NOMO-1 treated with DMSO at 0.1 percent for 48 hours (cell line): ENCODE results near the gene PFN1.

Source experiments
- DNase-seq: peaks from one replicate; lab custom pipeline; 2025; ENCODE audit not compliant: unreplicated experiment; lab: John Stamatoyannopoulos, UW

The PFN1 gene

DNA sequence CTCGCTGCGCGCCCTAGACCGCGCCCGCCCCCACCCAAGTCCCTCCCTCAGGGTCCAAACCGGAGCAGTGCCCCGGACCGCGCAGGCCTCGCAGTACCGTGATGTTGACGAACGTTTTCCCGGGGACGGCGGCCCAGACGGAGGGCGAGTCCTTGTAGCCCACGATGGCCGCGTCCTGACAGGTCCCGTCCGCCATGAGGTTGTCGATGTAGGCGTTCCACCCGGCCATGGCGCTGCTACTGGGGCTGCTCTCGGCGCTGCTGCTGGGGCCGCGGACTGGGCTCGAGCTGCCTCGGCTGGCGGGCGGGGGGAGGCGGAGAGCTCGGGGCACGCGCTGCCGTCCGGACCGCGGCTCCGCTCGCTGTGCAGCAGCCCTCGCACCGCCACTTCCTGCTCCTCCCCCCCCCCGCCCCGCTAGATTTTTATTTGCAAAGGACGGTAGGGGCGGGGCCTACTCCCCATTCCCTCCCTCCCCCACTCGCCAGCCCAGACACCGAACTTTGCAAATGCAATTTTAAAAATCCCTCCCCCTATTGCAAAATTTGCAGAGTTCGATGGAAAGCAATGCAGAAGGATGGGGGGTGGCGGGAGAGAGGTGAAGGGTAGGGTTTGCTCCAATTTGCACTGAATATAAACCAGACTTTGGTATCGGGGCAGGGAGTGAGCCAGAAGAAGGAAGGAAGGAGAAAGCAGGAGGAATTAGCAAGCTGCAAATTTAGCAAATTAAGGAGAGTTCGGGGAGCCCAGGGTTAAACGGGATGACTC, at the start of gene PFN1:
Gene PFN1 (minus strand): TSS at position 365 of the 765 bp plus-strand sequence. CDS start 136 bp downstream, at position 229.
- peak; percentile 95 for DNase-seq

- peak; percentile 85 for DNase-seq
Measured at GRCh38 chr17:4997302-4998026, 49.1 kb upstream of the PFN1 start, which contains the start of the genes INCA1 and KIF1C. INCA1 (minus strand) TSS chr17:4997522; CDS start chr17:4994437, 3,085 bp downstream. KIF1C (plus strand) TSS chr17:4997950; CDS start chr17:5000247, 2,297 bp downstream.

DNA sequence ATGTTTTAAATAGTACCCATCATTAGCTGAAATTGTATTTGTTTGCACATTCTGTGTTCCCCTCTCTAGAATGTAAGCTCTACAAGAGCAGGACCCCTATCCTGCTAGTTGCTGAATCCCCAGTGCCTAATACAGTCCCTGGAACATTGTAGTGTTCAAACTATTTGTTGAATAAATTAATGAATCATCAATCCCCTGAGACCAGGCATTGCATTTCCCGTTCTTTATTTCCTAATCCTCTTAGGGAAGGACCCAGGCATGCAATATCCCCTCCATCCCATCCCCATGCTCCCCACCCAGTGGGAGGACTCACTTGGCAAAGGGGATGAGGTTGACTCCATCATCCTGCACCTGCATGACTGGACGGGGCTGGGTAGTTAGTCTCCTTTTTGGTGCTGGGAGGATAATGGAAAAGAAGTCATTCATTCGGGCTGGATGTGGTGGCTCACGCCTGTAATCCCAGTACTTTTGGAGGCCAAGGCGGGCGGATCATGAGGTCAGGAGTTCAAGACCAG, 45.8 kb upstream of the PFN1 start:
- DNase-seq: no peak

- peak; percentile 22 for DNase-seq
Measured at GRCh38 chr17:4987767-4988567, 39.6 kb upstream of the PFN1 start.

- DNase-seq: peak; percentile 81
Measured at GRCh38 chr17:4986951-4987766, 38.8 kb upstream of the PFN1 start, which contains the start of gene CAMTA2. CAMTA2 (minus strand) TSS chr17:4987675; CDS start chr17:4986222, 1,453 bp downstream.

DNA sequence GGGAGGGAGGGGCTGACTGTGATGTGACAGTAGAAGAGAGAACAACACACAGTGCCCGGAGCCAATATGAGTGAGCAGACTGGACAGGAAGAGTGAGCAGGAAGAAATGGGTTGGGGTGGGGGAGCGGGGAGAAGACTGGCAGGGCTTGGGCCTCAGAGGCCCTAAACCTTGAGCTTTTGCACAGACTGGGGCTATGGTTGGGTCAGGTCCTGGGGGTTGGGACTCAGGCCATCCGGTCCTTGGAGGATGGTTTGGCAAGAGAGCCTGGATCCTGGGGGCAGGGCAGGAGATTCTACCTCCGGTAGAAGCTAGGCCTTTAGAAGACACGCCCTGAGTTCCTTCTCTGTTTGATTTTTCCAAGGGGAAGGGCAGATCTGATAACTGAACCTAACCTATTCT, 38.1 kb upstream of the PFN1 start:
- DNase-seq: no peak

DNA sequence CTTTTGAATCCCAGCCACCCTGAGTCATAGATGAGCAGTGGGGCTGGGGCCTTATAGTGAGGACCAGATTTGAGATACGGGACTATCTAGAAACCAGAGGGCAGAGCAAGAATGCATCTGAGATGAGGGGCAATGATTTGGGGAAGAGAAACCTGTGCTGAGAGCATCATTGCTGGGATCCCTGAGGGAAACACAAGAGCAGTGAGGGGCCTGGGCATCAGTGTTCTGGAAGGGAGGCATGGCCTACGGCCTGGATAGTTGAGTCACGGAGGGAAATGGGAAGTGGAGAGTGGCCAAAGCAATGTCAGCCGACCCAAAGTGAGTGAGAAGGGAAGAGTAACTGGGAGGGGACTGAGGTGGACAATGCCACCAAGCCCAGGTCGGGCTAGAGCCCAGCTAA, 34.0 kb upstream of the PFN1 start:
- DNase-seq: no peak

GRCh38 chr17:4980644-4981216, 32.4 kb upstream of the PFN1 start:
- DNase-seq: peak; percentile 14

DNA sequence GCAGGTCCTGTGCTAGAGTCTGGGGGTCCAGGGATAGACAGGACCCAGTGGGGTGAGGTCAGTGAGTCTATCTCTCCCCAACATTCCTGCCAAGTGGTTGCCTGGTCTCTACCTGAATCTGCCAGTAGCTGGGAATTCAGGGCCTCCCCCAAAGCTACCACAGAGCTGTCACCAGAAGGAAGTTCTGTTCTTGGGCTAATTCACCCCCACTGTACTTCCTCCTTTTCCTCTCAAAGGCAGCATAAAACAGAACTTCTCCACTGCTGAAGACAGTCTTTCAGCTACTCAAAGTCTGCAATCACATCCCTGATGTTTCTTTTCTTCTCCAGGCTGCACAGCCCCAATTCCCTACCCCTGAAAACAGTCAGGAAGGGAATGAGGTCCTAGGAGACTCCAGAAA, 30.4 kb upstream of the PFN1 start:
- DNase-seq: peak; percentile 76

GRCh38 chr17:4974115-4974670, 25.9 kb upstream of the PFN1 start:
- no peak for DNase-seq

GRCh38 chr17:4973256-4974114, 25.2 kb upstream of the PFN1 start:
- DNase-seq: no peak

DNA sequence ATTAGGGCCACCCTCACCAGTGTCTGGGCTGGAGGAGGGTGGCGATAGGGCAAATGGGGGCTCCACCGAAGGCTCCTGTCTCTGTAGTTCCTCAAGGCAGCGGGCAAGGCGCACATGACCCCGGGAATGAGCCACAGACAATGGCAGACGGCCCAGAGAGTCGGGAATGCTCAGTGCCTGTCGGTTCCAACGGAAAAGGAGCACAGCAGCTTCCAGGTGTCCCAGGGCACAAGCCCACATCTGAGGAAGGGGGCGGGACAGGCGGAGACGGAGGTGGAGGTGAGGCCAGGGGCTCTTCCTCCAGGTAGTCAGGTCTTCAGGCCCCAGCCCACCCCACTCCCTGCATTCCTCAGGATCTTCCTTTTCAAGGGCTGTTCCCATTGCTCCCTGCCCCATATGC, 24.4 kb upstream of the PFN1 start:
- DNase-seq: no peak

- no peak for DNase-seq
Measured at GRCh38 chr17:4972322-4972721, 24.0 kb upstream of the PFN1 start.

DNA sequence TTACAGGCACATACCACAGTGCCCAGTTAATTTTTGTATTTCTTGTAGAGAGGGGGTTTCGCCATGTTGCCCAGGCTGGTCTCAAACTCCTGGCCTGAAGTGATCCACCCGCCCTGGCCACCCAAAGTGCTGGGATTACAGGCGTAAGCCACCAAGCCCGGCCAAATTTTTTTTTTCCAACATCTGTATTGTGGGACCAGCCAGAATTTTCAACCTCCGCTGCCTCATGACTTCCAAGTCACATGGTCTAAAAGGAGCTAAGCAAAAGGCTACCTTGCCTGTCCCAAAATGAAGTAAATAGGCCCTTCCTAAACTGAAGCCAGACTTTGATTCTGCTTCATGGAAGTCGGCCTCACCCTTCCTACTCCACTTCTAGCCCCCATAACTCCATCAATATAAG, 23.5 kb upstream of the PFN1 start:
- DNase-seq: no peak

GRCh38 chr17:4970273-4970672, 21.9 kb upstream of the PFN1 start:
- DNase-seq: no peak

DNA sequence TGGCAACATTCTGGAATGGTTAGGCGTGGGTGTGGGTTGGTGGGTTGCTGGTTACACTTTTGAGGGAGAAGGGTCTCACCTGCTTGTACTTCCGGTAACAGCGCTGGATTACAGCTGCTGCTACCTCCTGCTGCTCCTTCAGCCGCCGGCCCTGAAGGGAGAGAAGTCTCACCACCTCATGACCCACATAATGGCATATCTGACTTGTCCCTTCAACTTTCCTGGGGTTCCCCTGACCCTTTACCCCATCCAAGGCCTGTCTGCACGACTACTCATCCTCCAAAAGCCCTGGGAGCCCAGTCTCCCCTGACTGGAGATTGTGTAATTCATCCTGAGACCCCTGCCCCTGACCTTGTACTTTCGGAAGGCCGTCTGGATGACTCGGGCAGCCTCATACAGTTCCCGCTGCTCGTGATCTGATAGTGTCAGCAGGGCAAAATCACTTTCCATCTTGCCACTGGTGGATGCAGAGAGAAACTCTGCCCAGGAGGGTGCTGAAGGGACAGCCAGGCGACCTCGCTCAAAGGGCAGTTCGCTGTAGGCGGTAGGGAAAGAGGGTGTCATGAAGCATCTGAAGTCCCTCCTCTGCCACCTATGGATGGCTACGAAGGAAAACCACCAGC, 21.3 kb upstream of the PFN1 start:
- DNase-seq: no peak

GRCh38 chr17:4969047-4969550, 20.8 kb upstream of the PFN1 start:
- DNase-seq: peak; percentile 14

- no peak for DNase-seq
Measured at GRCh38 chr17:4968486-4969046, 20.2 kb upstream of the PFN1 start.
